HUES48 (cell line): ENCODE results near the gene ACAP1.
"Not testable (repeated sequence)": the region's sequence is repeated elsewhere in the genome, so short reads cannot be mapped to it uniquely, and the experiment has no call there.

ENCODE experiments used
- H3K27ac ChIP-seq: one replicate; pipeline ENCODE4 v1.7.0; 2013; ENCODE audit warnings: low read depth, low read length, inconsistent platforms
- H3K27me3 ChIP-seq: 2 replicates; pipeline ENCODE4 v1.6.1; 2013; ENCODE audit warnings: mild to moderate bottlenecking, low read length; ENCODE audit not compliant: control insufficient read depth, insufficient read depth
- H3K36me3 ChIP-seq: 2 replicates; pipeline ENCODE4 v1.6.1; 2013; ENCODE audit warnings: low read length; ENCODE audit not compliant: control insufficient read depth, insufficient read depth
- H3K4me1 ChIP-seq: 2 replicates; pipeline ENCODE4 v1.6.1; 2013; ENCODE audit warnings: mild to moderate bottlenecking, low read length; ENCODE audit not compliant: control insufficient read depth, insufficient read depth
- H3K4me3 ChIP-seq: 2 replicates; pipeline ENCODE4 v1.5.1; 2013; ENCODE audit warnings: mild to moderate bottlenecking, low read depth, low read length
- H3K9ac ChIP-seq: 2 replicates; pipeline ENCODE4 v1.6.1; 2013; ENCODE audit warnings: mild to moderate bottlenecking, low read depth, low read length, moderate library complexity
- H3K9me3 ChIP-seq: 2 replicates; pipeline ENCODE4 v1.6.1; 2013; ENCODE audit warnings: low read length; ENCODE audit not compliant: control insufficient read depth, insufficient read depth

ACAP1 gene

GRCh38 chr17:7329997-7330637, 6.2 kb upstream of the ACAP1 start:
- peak overlapping the region; percentile 96 for H3K27ac ChIP-seq
- H3K4me3 ChIP-seq: peak overlapping the region; percentile 79
- peaks cover 11% of the 10 kb centered on the region; the same call in 1 of the 2 replicates for H3K4me1 ChIP-seq
- H3K9me3 ChIP-seq: no peaks in the 10 kb centered on the region
- H3K27me3 ChIP-seq: no peaks in the 10 kb centered on the region
- H3K36me3 ChIP-seq: peaks cover 18% of the 10 kb centered on the region
- H3K9ac ChIP-seq: peak overlapping the region; percentile 80

DNA sequence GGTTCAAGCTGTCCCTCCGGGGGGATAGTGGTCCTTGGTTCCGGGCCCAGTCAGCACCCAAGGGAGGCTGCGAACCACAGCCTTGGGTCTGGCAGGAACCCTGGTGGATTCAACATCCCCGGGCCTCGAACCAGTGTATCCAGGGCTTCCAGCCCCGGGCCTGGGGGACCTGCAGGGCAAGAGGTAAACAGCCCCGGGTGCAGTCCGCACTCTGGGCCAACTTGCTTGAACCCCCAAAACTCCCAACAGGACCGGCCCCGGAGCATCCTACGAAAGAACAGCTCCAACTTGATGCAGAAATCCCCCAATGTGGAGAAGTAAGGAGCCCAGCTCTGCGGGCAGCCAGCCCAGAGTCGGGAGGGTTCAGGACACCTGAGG, 5.7 kb upstream of the ACAP1 start:
- H3K9me3 ChIP-seq: no peaks in the 10 kb centered on the region
- H3K36me3 ChIP-seq: peaks cover 13% of the 10 kb centered on the region
- peaks cover 11% of the 10 kb centered on the region; the same call in 1 of the 2 replicates for H3K4me1 ChIP-seq
- no peaks in the 10 kb centered on the region for H3K27me3 ChIP-seq
- H3K27ac ChIP-seq: peak overlapping the region; percentile 96
- H3K9ac ChIP-seq: peak overlapping the region; percentile 66
- H3K4me3 ChIP-seq: peak overlapping the region; percentile 79

- no peak overlapping the region for H3K27ac ChIP-seq
Measured at GRCh38 chr17:7332111-7332510, 4.2 kb upstream of the ACAP1 start.

GRCh38 chr17:7332600-7333069, 3.7 kb upstream of the ACAP1 start:
- peaks cover 22% of the 10 kb centered on the region; the same call in 1 of the 2 replicates for H3K4me1 ChIP-seq
- not testable (repeated sequence) for H3K4me3 ChIP-seq, H3K27ac ChIP-seq, H3K27me3 ChIP-seq, H3K36me3 ChIP-seq, H3K9ac ChIP-seq, H3K9me3 ChIP-seq

More at GRCh38 chr17:7332111-7332510, 4.2 kb upstream of the ACAP1 start:
- Histone ChIP-seq H3K27me3 (no peaks in the 10 kb centered on the region), H3K36me3 (no peaks in the 10 kb centered on the region), H3K4me3 (no peak overlapping the region), H3K9me3 (no peaks in the 10 kb centered on the region), H3K9ac (no peak overlapping the region), H3K4me1 (peaks cover 19% of the 10 kb centered on the region; the same call in 1 of the 2 replicates)

DNA sequence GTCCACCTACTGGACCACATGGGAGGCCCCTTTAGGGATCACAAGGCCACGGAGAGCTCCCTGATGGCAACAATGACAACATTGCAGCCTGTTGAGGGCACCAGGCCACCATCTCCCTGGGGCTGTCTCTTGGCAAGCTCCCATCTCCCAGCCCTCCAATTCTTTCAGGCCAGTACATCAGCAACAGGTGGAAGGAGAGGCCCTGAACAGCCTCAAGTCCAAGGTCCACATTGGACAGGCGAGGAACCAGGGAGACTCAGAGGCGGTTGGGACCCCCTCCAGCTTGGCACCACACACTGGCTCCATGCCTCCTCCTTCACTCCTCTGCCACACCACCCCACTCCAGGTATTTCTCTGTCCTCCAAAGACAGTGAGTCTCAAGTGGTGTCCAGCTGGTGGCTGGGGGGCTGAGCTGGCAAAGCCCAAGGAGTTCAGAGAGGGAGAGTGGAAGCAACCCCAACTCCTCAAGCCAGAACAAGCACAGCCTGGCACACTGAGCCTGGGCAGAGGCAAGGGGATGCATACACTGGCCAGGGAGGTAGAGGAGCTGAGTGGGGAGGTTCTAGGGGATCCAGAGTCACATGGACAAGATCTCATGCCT, 1.3 kb upstream of the ACAP1 start:
- Histone ChIP-seq H3K27me3 (no peaks in the 10 kb centered on the region), H3K4me1 (peaks cover 18% of the 10 kb centered on the region; the same call in 1 of the 2 replicates), H3K36me3 (no peaks in the 10 kb centered on the region), H3K9ac (no peak overlapping the region), H3K9me3 (no peaks in the 10 kb centered on the region), H3K4me3 (no peak overlapping the region), H3K27ac (no peak overlapping the region)

- H3K27me3 ChIP-seq, H3K27ac ChIP-seq, H3K9me3 ChIP-seq, H3K9ac ChIP-seq, H3K36me3 ChIP-seq, H3K4me3 ChIP-seq: not testable (repeated sequence)
- peaks cover 14% of the 10 kb centered on the region; the same call in 1 of the 2 replicates for H3K4me1 ChIP-seq
Measured at GRCh38 chr17:7335765-7336164, 564 bp upstream of the ACAP1 start.

DNA sequence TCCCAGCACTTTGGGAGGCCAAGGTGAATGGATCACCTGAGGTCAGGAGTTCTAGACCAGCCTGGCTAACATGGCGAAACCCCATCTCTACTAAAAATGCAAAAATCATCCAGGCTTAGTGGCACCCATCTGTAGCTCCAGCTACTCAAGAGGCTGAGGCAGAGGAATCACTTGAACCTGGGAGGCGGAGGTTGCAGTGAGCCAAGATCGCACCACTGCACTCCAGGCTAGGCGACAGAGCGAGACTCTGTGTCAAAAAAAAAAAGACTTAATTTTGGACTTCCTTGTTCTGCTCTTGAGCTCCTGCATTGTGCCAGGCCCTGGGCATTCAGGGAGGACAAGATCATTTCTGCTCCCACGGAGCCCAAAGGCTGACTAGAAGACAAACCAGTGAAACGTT, 1.3 kb downstream of the ACAP1 start:
- peaks cover 11% of the 10 kb centered on the region; the same call in 1 of the 2 replicates for H3K4me1 ChIP-seq
- not testable (repeated sequence) for H3K27me3 ChIP-seq, H3K4me3 ChIP-seq, H3K9ac ChIP-seq, H3K36me3 ChIP-seq, H3K9me3 ChIP-seq, H3K27ac ChIP-seq

GRCh38 chr17:7340179-7340578, 3.9 kb downstream of the ACAP1 start:
- no peaks in the 10 kb centered on the region for H3K27me3 ChIP-seq
- H3K9me3 ChIP-seq: no peaks in the 10 kb centered on the region
- peaks cover 11% of the 10 kb centered on the region; the same call in 1 of the 2 replicates for H3K4me1 ChIP-seq
- no peak overlapping the region for H3K9ac ChIP-seq
- H3K36me3 ChIP-seq: no peaks in the 10 kb centered on the region
- H3K27ac ChIP-seq: no peak overlapping the region
- no peak overlapping the region for H3K4me3 ChIP-seq

DNA sequence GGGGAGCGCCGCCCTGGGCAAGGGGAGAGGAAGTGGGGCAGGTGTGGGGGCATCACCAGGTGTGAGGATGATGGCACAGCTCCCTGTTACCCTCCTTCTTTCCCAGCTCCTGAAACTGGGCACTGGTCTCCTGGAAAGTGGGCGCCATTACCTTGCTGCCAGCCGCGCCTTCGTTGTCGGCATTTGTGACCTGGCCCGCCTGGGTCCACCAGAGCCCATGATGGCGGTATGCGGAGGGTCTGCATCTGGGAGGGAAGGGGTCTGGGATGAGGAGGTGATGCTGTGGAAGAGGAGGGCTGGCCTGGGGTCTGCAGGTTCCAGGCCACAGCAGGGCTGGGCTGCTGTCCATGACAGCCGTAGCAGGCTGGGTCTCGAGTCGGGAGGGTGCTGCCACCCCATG, 5.5 kb downstream of the ACAP1 start:
- Histone ChIP-seq H3K9me3 (no peaks in the 10 kb centered on the region), H3K27ac (no peak overlapping the region), H3K27me3 (no peaks in the 10 kb centered on the region), H3K9ac (no peak overlapping the region), H3K4me1 (peaks cover 6% of the 10 kb centered on the region; the same call in 1 of the 2 replicates), H3K4me3 (no peak overlapping the region), H3K36me3 (no peaks in the 10 kb centered on the region)

- Histone ChIP-seq H3K27me3 (no peaks in the 10 kb centered on the region), H3K27ac (no peak overlapping the region), H3K36me3 (no peaks in the 10 kb centered on the region), H3K4me1 (no peaks in the 10 kb centered on the region), H3K4me3 (no peak overlapping the region), H3K9me3 (no peaks in the 10 kb centered on the region), H3K9ac (no peak overlapping the region)
Measured at GRCh38 chr17:7343250-7343649, 6.9 kb downstream of the ACAP1 start.

DNA sequence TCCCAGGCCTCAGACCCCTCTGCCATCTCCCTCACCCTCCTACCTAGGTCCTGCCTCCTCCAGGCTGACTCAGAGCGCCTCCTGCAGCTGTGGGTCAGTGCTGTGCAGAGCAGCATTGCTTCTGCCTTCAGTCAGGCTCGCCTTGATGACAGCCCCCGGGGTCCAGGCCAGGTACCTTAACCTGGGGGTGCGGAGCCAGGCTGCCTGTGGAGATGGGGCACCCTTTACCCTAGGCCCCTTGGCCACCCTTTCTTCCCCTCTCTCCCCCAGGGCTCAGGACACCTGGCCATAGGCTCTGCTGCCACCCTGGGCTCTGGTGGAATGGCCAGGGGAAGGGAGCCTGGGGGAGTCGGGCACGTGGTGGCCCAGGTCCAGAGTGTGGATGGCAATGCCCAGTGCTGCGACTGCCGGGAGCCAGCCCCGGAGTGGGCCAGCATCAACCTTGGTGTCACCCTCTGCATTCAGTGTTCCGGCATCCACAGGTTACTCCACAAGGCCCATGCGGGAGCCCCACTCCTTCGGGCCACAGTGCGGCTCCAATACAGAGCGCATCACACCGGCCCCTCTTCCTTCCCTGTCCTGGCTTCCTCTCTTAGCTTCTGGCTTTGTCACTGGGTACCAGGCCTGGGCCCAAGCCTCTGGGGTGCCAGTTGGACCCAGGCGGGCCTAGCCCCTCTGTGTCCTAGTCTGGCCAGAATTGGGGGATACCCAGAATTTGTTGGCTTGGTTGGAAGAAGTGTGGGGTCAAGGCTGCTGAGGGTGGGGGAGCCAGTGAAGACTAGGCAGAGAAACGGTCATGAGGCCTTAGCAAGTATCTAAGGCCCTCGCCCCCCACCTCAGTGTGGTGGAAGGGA, 10.7 kb downstream of the ACAP1 start:
- Histone ChIP-seq H3K4me3 (no peak overlapping the region), H3K9me3 (no peaks in the 10 kb centered on the region), H3K9ac (no peak overlapping the region), H3K27me3 (peaks cover 3% of the 10 kb centered on the region), H3K4me1 (peaks cover 9% of the 10 kb centered on the region), H3K27ac (no peak overlapping the region), H3K36me3 (no peaks in the 10 kb centered on the region)
